HepG2 (cell line): ENCODE data around the gene LRP1-AS. TPM values are rescaled to one million over a fixed set of nuclear protein-coding genes. Genes with fewer than 3 reads are reported as not detected.

Experiments used
- CREM ChIP-seq, 2 experiments: sonication (generic) in 1 of 2; formaldehyde crosslinking in 1 of 2; IDR thresholded peaks; 2 replicates each; pipeline versions ENCODE4 v1.4.0 to v1.6.1; 2016 to 2020; ENCODE audit warnings: antibody characterized with exemption in 1 of 2, mild to moderate bottlenecking in 1 of 2, missing genetic modification reagents in 1 of 2
- HNRNPH1 ChIP-seq: fragments of 200-400 bp; formaldehyde crosslinking; optimal IDR thresholded peaks from 2 replicates; pipeline ENCODE3; 2017; ENCODE audit warnings: mild to moderate bottlenecking, low read depth, low read length
- TAF15 ChIP-seq: fragments of 200-400 bp; formaldehyde crosslinking; IDR thresholded peaks from one replicate; pipeline ENCODE4 v1.6.1; 2018; ENCODE audit warnings: mild to moderate bottlenecking, low read depth, low read length; ENCODE audit not compliant: poor library complexity, severe bottlenecking
- ZBTB34 ChIP-seq: sonication (generic); formaldehyde crosslinking; IDR thresholded peaks from 2 replicates; pipeline ENCODE4 v1.8.0; 2022; ENCODE audit warnings: mild to moderate bottlenecking, missing genetic modification reagents
- ZBTB7B ChIP-seq: sonication (generic); formaldehyde crosslinking; IDR thresholded peaks from 2 replicates; pipeline ENCODE4 v1.4.0; 2020; ENCODE audit warnings: missing genetic modification reagents
- ZFP62 ChIP-seq: sonication (generic); formaldehyde crosslinking; IDR thresholded peaks from 2 replicates; pipeline ENCODE4 v1.4.0; 2020; ENCODE audit warnings: missing genetic modification reagents
- ZFY ChIP-seq: sonication (generic); formaldehyde crosslinking; IDR thresholded peaks from 2 replicates; pipeline ENCODE4 v1.4.0; 2020; ENCODE audit warnings: missing genetic modification reagents
- polyA plus RNA-seq, 8 experiments: library from polyadenylated mRNA; depleted of rRNA in 3 of 8; stranded (reverse) in 7 of 8; unstranded in 1 of 8; fragments of >200 nt; fragmentation: Illumina TruSeq in 4 of 8; extraction: Trizol in 4 of 8; gene quantifications; 2 replicates each; pipeline versions ENCODE4 v1.2.1 to v1.2.3, GENCODE V29; 2011 to 2016; ENCODE audit warnings: low read depth in 4 of 8, missing spikeins in 1 of 8, mixed read lengths in 1 of 8; ENCODE audit not compliant: insufficient read depth in 1 of 8
- total RNA-seq, 5 experiments: library from RNA; depleted of rRNA; stranded (reverse); fragments of >200 nt; fragmentation: Illumina TruSeq; extraction: Trizol; gene quantifications; 2 replicates each; pipeline ENCODE4 v1.2.3, GENCODE V29; 2016; ENCODE audit warnings: low read depth in 1 of 5
- TF ChIP-seq, protein P1 (sequence below): sonication (generic); formaldehyde crosslinking; IDR thresholded peaks from 2 replicates; pipeline ENCODE4 v1.4.0; 2020; ENCODE audit warnings: missing genetic modification reagents
- TF ChIP-seq, protein P2 (sequence below): sonication (generic); formaldehyde crosslinking; IDR thresholded peaks from 2 replicates; pipeline ENCODE4 v1.4.0; 2020; ENCODE audit warnings: mild to moderate bottlenecking, missing genetic modification reagents

The LRP1-AS gene
- total and polyA plus RNA-seq, 2 of the 13 experiments (the other 11 are each of a cell fraction or from before 2014, with no cell fraction given), result 0.20 TPM; not detected in 1

- TF ChIP-seq HNRNPH1 (no peak), ZBTB7B (CRISPR knock-in tag) (peak; percentile 7; the same call in 1 of the 2 replicates), ZFY (CRISPR knock-in tag) (peak; percentile 22; the same call in 1 of the 2 replicates), ZBTB34 (no peak), ZFP62 (no peak), CREM (IDR thresholded peaks at IDR 0.05) (no peak), CREM (CRISPR knock-in tag; IDR thresholded peaks at IDR 0.05) (no peak), TAF15 (no peak)
- TF ChIP-seq, protein P1, sequence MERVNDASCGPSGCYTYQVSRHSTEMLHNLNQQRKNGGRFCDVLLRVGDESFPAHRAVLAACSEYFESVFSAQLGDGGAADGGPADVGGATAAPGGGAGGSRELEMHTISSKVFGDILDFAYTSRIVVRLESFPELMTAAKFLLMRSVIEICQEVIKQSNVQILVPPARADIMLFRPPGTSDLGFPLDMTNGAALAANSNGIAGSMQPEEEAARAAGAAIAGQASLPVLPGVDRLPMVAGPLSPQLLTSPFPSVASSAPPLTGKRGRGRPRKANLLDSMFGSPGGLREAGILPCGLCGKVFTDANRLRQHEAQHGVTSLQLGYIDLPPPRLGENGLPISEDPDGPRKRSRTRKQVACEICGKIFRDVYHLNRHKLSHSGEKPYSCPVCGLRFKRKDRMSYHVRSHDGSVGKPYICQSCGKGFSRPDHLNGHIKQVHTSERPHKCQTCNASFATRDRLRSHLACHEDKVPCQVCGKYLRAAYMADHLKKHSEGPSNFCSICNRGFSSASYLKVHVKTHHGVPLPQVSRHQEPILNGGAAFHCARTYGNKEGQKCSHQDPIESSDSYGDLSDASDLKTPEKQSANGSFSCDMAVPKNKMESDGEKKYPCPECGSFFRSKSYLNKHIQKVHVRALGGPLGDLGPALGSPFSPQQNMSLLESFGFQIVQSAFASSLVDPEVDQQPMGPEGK (CRISPR knock-in tag), result peak; percentile 15; the same call in 1 of the 2 replicates
- TF ChIP-seq, protein P2, sequence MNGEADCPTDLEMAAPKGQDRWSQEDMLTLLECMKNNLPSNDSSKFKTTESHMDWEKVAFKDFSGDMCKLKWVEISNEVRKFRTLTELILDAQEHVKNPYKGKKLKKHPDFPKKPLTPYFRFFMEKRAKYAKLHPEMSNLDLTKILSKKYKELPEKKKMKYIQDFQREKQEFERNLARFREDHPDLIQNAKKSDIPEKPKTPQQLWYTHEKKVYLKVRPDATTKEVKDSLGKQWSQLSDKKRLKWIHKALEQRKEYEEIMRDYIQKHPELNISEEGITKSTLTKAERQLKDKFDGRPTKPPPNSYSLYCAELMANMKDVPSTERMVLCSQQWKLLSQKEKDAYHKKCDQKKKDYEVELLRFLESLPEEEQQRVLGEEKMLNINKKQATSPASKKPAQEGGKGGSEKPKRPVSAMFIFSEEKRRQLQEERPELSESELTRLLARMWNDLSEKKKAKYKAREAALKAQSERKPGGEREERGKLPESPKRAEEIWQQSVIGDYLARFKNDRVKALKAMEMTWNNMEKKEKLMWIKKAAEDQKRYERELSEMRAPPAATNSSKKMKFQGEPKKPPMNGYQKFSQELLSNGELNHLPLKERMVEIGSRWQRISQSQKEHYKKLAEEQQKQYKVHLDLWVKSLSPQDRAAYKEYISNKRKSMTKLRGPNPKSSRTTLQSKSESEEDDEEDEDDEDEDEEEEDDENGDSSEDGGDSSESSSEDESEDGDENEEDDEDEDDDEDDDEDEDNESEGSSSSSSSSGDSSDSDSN (CRISPR knock-in tag), result peak; percentile 45; the same call in 1 of the 2 replicates
Measured at GRCh38 chr12:57129321-57129842, 18.0 kb downstream of the LRP1-AS start (continued).
